GM18511 (cell line): ENCODE measurements around the gene LILRB4.
"Not testable (repeated sequence)": the region's sequence is repeated elsewhere in the genome, so short reads cannot be mapped to it uniquely, and the experiment has no call there.

Experiments
- ATAC-seq: cut with Tn5 transposase; IDR thresholded peaks from one replicate; pipeline ENCODE4 v1.9.1; 2021; ENCODE audit warnings: mild to moderate bottlenecking, moderate library complexity; ENCODE audit not compliant: unreplicated experiment

The LILRB4 gene

GRCh38 chr19:54691582-54692297, 29.0 kb downstream of the LILRB4 start:
- no peak for ATAC-seq

- ATAC-seq = no peak
Measured at GRCh38 chr19:54692298-54692615, 29.5 kb downstream of the LILRB4 start.

- ATAC-seq = no peak
Measured at GRCh38 chr19:54694648-54695047, 31.9 kb downstream of the LILRB4 start.

- no peak for ATAC-seq
Measured at GRCh38 chr19:54696117-54696548, 33.3 kb downstream of the LILRB4 start.

GRCh38 chr19:54696766-54697165, 34.0 kb downstream of the LILRB4 start:
- ATAC-seq = no peak

- not testable (repeated sequence) for ATAC-seq
Measured at GRCh38 chr19:54697716-54698115, 34.9 kb downstream of the LILRB4 start.

- no peak for ATAC-seq
Measured at GRCh38 chr19:54704928-54705327, 42.1 kb downstream of the LILRB4 start.

GRCh38 chr19:54707962-54708361, 45.2 kb downstream of the LILRB4 start:
- no peak for ATAC-seq

GRCh38 chr19:54708781-54709180, 46.0 kb downstream of the LILRB4 start:
- ATAC-seq = no peak

GRCh38 chr19:54709212-54709948, 46.6 kb downstream of the LILRB4 start:
- ATAC-seq = no peak

GRCh38 chr19:54709956-54710355, 47.2 kb downstream of the LILRB4 start:
- not testable (repeated sequence) for ATAC-seq
